NAMALWA (cell line): ENCODE measurements around the gene DAB2.

Experiments used
- DNase-seq: peaks from one replicate; pipeline ENCODE4 v3.0.0-alpha.2; 2015; ENCODE audit warnings: low spot score

The DAB2 gene

GRCh38 chr5:39447968-39448367 is 23.2 kb upstream of the DAB2 start:
- no peak for DNase-seq

GRCh38 chr5:39447059-39447458 is 22.3 kb upstream of the DAB2 start:
- no peak for DNase-seq

- no peak for DNase-seq
These were observed 21.5 kb upstream of the DAB2 start for GRCh38 chr5:39446231-39446630.

- no peak for DNase-seq
These were observed 19.1 kb upstream of the DAB2 start for GRCh38 chr5:39443911-39444310.

GRCh38 chr5:39442991-39443390 is 18.2 kb upstream of the DAB2 start:
- DNase-seq, result no peak

- no peak for DNase-seq
These were observed 17.1 kb upstream of the DAB2 start for GRCh38 chr5:39441838-39442237.

- DNase-seq, result no peak
These were observed 16.3 kb upstream of the DAB2 start for GRCh38 chr5:39440958-39441624.

- no peak for DNase-seq
These were observed 15.6 kb upstream of the DAB2 start for GRCh38 chr5:39440192-39440957.

- no peak for DNase-seq
These were observed 14.9 kb upstream of the DAB2 start for GRCh38 chr5:39439582-39440162.

- no peak for DNase-seq
These were observed 12.7 kb upstream of the DAB2 start for GRCh38 chr5:39437467-39437866.

- DNase-seq, result no peak
These were observed 9.1 kb upstream of the DAB2 start for GRCh38 chr5:39433848-39434247.

- no peak for DNase-seq
These were observed 8.1 kb upstream of the DAB2 start for GRCh38 chr5:39432696-39433530.

GRCh38 chr5:39430461-39430860 is 5.7 kb upstream of the DAB2 start:
- DNase-seq, result no peak

GRCh38 chr5:39428640-39429039 is 3.9 kb upstream of the DAB2 start:
- DNase-seq, result no peak

- DNase-seq, result no peak
These were observed 2.9 kb upstream of the DAB2 start for GRCh38 chr5:39427633-39428032.

- DNase-seq, result no peak
These were observed 2.4 kb upstream of the DAB2 start for GRCh38 chr5:39427229-39427628.

- no peak for DNase-seq
These were observed 1.9 kb upstream of the DAB2 start for GRCh38 chr5:39426746-39427105.

- no peak for DNase-seq
These were observed 1.4 kb upstream of the DAB2 start for GRCh38 chr5:39426051-39426745.

- DNase-seq, result no peak
These were observed 1.4 kb downstream of the DAB2 start for GRCh38 chr5:39423331-39423751.

GRCh38 chr5:39422728-39423285 is 2.0 kb downstream of the DAB2 start:
- DNase-seq, result no peak

- no peak for DNase-seq
These were observed 2.7 kb downstream of the DAB2 start for GRCh38 chr5:39422036-39422606.
